Adrenal gland (tissue), 12 donors: ENCODE results near the gene HJURP. TPM values are rescaled to one million over a fixed set of nuclear protein-coding genes. Genes with fewer than 3 reads are reported as not detected.
A peak's percentile ranks its signal among the peaks of the same experiment; 100 is the strongest.

Experiments used
- DNase-seq, 7 donors: peaks; one replicate each; pipeline ENCODE4 v3.0.0-alpha.2; 2019 to 2020
- H3K27ac ChIP-seq, 5 donors: fragments of 200-600 bp; sonication (generic) in 4 of 5; 1 replicate in 3 of 5; 2 replicates in 2 of 5; pipeline versions ENCODE4 v1.5.1 to v1.8.0; 2016 to 2020; ENCODE audit warnings: mild to moderate bottlenecking in 1 of 5
- H3K27me3 ChIP-seq: fragments of 200-600 bp; 2 replicates; pipeline ENCODE4 v1.8.0; 2021
- H3K36me3 ChIP-seq, 2 donors: fragments of 200-600 bp; replicated peaks in 1 of 2; 1 replicate in 1 of 2; 2 replicates in 1 of 2; pipeline versions ENCODE4 v1.5.1 to v1.8.0; 2018 to 2022
- H3K4me1 ChIP-seq, 2 donors: fragments of 200-600 bp; replicated peaks in 1 of 2; 1 replicate in 1 of 2; 2 replicates in 1 of 2; pipeline versions ENCODE4 v1.5.1 to v1.8.0; 2018 to 2021
- H3K4me3 ChIP-seq, 4 donors: fragments of 200-600 bp; sonication (generic) in 3 of 4; one replicate each; pipeline ENCODE4 v1.5.1; 2016 to 2018
- H3K9me3 ChIP-seq, 3 donors: fragments of 200-600 bp; sonication (generic) in 1 of 3; replicated peaks in 1 of 3; 1 replicate in 2 of 3; 2 replicates in 1 of 3; pipeline versions ENCODE4 v1.5.1 to v1.8.0; 2016 to 2021
- CTCF ChIP-seq, 6 experiments: fragments of 450-650 bp in 4 of 6; fragments of 200-600 bp in 2 of 6; sonication (generic) in 1 of 6; IDR thresholded peaks; 1 replicate in 5 of 6; 2 replicates in 1 of 6; pipeline versions ENCODE4 v1.5.1 to v1.8.0; 2016 to 2021; ENCODE audit warnings: antibody characterized with exemption in 6 of 6, mild to moderate bottlenecking in 2 of 6, moderate library complexity in 1 of 6
- POLR2A ChIP-seq, 2 donors: fragments of 450-650 bp; IDR thresholded peaks; one replicate each; pipeline ENCODE4 v1.6.1; 2017; ENCODE audit warnings: antibody characterized with exemption in 2 of 2, mild to moderate bottlenecking in 2 of 2, moderate library complexity in 1 of 2
- WGBS, 4 donors: extraction: QIAGEN DNeasy Blood & Tissue Kit in 2 of 4; methylation state at CpG; one replicate each; pipeline versions ENCODE4 v1.1.5 to v1.1.7; 2013 to 2017; 5-methylcytosine and 5-hydroxymethylcytosine counted together
- intact Hi-C, 2 donors: fragments of 100-400 bp; cut with DNase I; formaldehyde crosslinking; loops; one replicate each; pipeline versions ENCODE4 v1.14.1 to v1.15.0; 2022 to 2023
- polyA plus RNA-seq, 3 donors: library from polyadenylated mRNA; stranded (reverse); fragments of 200-250 nt in 2 of 3; fragments of 350-450 nt in 1 of 3; fragmentation: Illumina TruSeq in 1 of 3; extraction: RNeasy Lipid Tissue Mini Kit (QIAGEN cat#74804) in 1 of 3; gene quantifications; one replicate each; pipeline ENCODE4 v1.2.3, GENCODE V29; 2013 to 2014
- total RNA-seq, 9 donors: library from RNA; depleted of rRNA in 4 of 9; stranded (reverse); fragments of >200 nt in 4 of 9; fragments of 120-200 nt in 1 of 9; fragmentation: NEBNext Ultra II Directional in 1 of 9; extraction: Animal tissue kit (Norgen Biotek cat#: 25700) in 1 of 9; gene quantifications; one replicate each; pipeline versions ENCODE4 v1.1.0 to v1.2.4, GENCODE V29; 2013 to 2023
- donor health status: healthy with polysubstance abuse.
- donor health status: Bipolar disorder and iron deficiency.
- donor health status: DM: yes; HTN: yes; CAD: no.
- donor health status: DM: no; HTN: no; CAD: no.
- donor health status: DM: no; HTN: no; CAD: no.
- donor health status: DM: yes; HTN: yes; CAD: no.

HJURP gene
- total and polyA plus RNA-seq, 12 donors: 0.28 to 7.5 (median 1.6) TPM

- 77 to 90% (median 88%) methylated on average over 11 of the region's 11 CpGs for WGBS, 4 donors
- TF ChIP-seq CTCF (IDR thresholded peaks at IDR 0.05) (no peak), POLR2A (IDR thresholded peaks at IDR 0.05) (no peak)
- H3K4me1 ChIP-seq: no peaks in the 10 kb centered on the region
- no peak overlapping the region for H3K27ac ChIP-seq
- peak in 1 of 7 donors; percentile 8 for DNase-seq
- no peaks in the 10 kb centered on the region for H3K36me3 ChIP-seq
- no peak overlapping the region for H3K4me3 ChIP-seq
- no peaks in the 10 kb centered on the region for H3K9me3 ChIP-seq
- H3K27me3 ChIP-seq: no peaks in the 10 kb centered on the region
- intact Hi-C loops: no loop called here
These were observed 36.2 kb downstream of the HJURP start for GRCh38 chr2:233817995-233818638.

- WGBS, 4 donors: 70 to 89% (median 82%) methylated on average over 2 to 3 of the region's 3 CpGs
- Histone ChIP-seq H3K27me3 (no peaks in the 10 kb centered on the region), H3K36me3 (no peaks in the 10 kb centered on the region), H3K4me1 (no peaks in the 10 kb centered on the region), H3K4me3 (no peak overlapping the region), H3K27ac (no peak overlapping the region), H3K9me3 (no peaks in the 10 kb centered on the region)
- intact Hi-C loops: no loop called here
- TF ChIP-seq CTCF (IDR thresholded peaks at IDR 0.05) (no peak), POLR2A (IDR thresholded peaks at IDR 0.05) (no peak)
- DNase-seq: peak in 1 of 7 donors; percentile 9
These were observed 36.9 kb downstream of the HJURP start for GRCh38 chr2:233817361-233817911.

- peak in 1 of 7 donors; percentile 3 for DNase-seq
- Histone ChIP-seq H3K4me3 (no peak overlapping the region), H3K9me3 (no peaks in the 10 kb centered on the region), H3K36me3 (no peaks in the 10 kb centered on the region), H3K27ac (no peak overlapping the region), H3K4me1 (no peaks in the 10 kb centered on the region), H3K27me3 (no peaks in the 10 kb centered on the region)
- WGBS, 4 donors: 79 to 86% (median 82%) methylated on average over 4 of the region's 4 CpGs
- TF ChIP-seq POLR2A (IDR thresholded peaks at IDR 0.05) (no peak), CTCF (IDR thresholded peaks at IDR 0.05) (no peak)
- intact Hi-C loops: no loop called here
These were observed 37.6 kb downstream of the HJURP start for GRCh38 chr2:233816771-233817170.

DNA sequence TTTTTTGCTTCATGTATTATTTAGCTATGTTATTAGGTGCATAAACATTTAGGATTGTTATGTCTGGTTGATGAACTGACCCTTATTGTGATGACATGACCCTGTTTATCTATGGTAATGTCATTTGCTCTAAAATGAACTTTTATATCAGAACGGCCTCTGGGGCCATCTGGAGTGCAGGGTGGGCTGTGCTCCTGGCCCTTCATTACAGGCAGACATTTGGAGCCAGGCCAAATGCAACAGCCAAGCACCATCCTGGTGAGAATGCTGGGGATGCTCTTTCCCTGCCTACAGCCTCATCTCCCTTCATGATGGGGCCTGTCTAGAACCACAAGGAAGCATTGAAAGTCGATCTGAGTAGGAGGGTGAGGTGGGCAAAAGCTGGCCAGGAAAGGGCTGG is 38.0 kb downstream of the HJURP start:
- H3K27ac ChIP-seq: no peak overlapping the region
- H3K4me3 ChIP-seq: no peak overlapping the region
- no peaks in the 10 kb centered on the region for H3K9me3 ChIP-seq
- H3K36me3 ChIP-seq: no peaks in the 10 kb centered on the region
- 34 to 57% (median 54%) methylated on average over 2 of the region's 2 CpGs for WGBS, 4 donors
- H3K4me1 ChIP-seq: no peaks in the 10 kb centered on the region
- intact Hi-C loops: no loop called here
- no peaks in the 10 kb centered on the region for H3K27me3 ChIP-seq
- TF ChIP-seq POLR2A (IDR thresholded peaks at IDR 0.05) (no peak), CTCF (IDR thresholded peaks at IDR 0.05) (no peak)
- DNase-seq: peak in 1 of 7 donors; percentile 0
